Muscle of leg (tissue), 11 donors: Measurements from ENCODE around the gene TPP2. TPM values are rescaled to one million over a fixed set of nuclear protein-coding genes. Genes with fewer than 3 reads are reported as not detected.
A peak's percentile ranks its signal among the peaks of the same experiment; 100 is the strongest.

Source experiments
- DNase-seq: peaks from one replicate; pipeline ENCODE4 v3.0.0; 2013
- H3K27ac ChIP-seq: one replicate; pipeline ENCODE4 v1.5.1; 2013; ENCODE audit warnings: mild to moderate bottlenecking, low read length, control low read depth
- H3K27me3 ChIP-seq: one replicate; pipeline ENCODE4 v1.6.1; 2013; ENCODE audit warnings: low read length; ENCODE audit not compliant: control insufficient read depth, insufficient read depth
- H3K36me3 ChIP-seq: one replicate; pipeline ENCODE4 v1.6.1; 2013; ENCODE audit warnings: low read length; ENCODE audit not compliant: control insufficient read depth, insufficient read depth
- H3K4me1 ChIP-seq: one replicate; pipeline ENCODE4 v1.6.1; 2013; ENCODE audit warnings: low read length; ENCODE audit not compliant: control insufficient read depth, insufficient read depth
- H3K4me3 ChIP-seq: one replicate; pipeline ENCODE4 v1.5.1; 2013; ENCODE audit warnings: low read length, control low read depth
- H3K9me3 ChIP-seq: replicated peaks from 2 replicates; pipeline ENCODE4 v1.6.1; 2013; ENCODE audit warnings: low read depth, low read length; ENCODE audit not compliant: control insufficient read depth
- WGBS: methylation state at CpG from one replicate; pipeline ENCODE4 v1.1.5; 2013; ENCODE audit warnings: missing lambda C conversion rate; ENCODE audit not compliant: insufficient coverage; 5-methylcytosine and 5-hydroxymethylcytosine counted together
- polyA plus RNA-seq, 8 donors: library from polyadenylated mRNA; unstranded; fragments of 120-200 nt; gene quantifications; one replicate each; pipeline versions ENCODE4 v1.2.1 to v1.2.3, GENCODE V29; 2013; ENCODE audit warnings: inconsistent platforms in 1 of 8, low replicate concordance in 1 of 8; ENCODE audit not compliant: insufficient read length in 8 of 8, insufficient read depth in 1 of 8
- total RNA-seq: library from RNA; stranded (reverse); fragments of 120-200 nt; gene quantifications from one replicate; pipeline ENCODE4 v1.2.4, GENCODE V29; 2013

The TPP2 gene
- total and polyA plus RNA-seq, 9 donors = 28.6 to 71.5 (median 50.2) TPM

GRCh38 chr13:102617697-102618350 lies 21.0 kb downstream of the TPP2 start:
- Histone ChIP-seq H3K27ac (peak overlapping the region; percentile 14), H3K4me3 (no peak overlapping the region), H3K27me3 (no peaks in the 10 kb centered on the region), H3K4me1 (no peaks in the 10 kb centered on the region), H3K9me3 (no peaks in the 10 kb centered on the region), H3K36me3 (peaks cover 27% of the 10 kb centered on the region)
- WGBS = no CpG with 5 or more reads among the region's 4 CpGs
- no peak for DNase-seq

- H3K36me3 ChIP-seq = peaks cover 30% of the 10 kb centered on the region
- H3K4me3 ChIP-seq = no peak overlapping the region
- H3K27ac ChIP-seq = no peak overlapping the region
- H3K9me3 ChIP-seq = no peaks in the 10 kb centered on the region
- 100% methylated on average over 2 of the region's 6 CpGs for WGBS
- H3K4me1 ChIP-seq = no peaks in the 10 kb centered on the region
- no peak for DNase-seq
- no peaks in the 10 kb centered on the region for H3K27me3 ChIP-seq
Measured at GRCh38 chr13:102620516-102620915, 23.7 kb downstream of the TPP2 start.

GRCh38 chr13:102626928-102627327 lies 30.1 kb downstream of the TPP2 start:
- 80% methylated on average over 1 of the region's 1 CpG for WGBS
- H3K36me3 ChIP-seq = peaks cover 18% of the 10 kb centered on the region
- no peak overlapping the region for H3K27ac ChIP-seq
- H3K4me1 ChIP-seq = no peaks in the 10 kb centered on the region
- H3K27me3 ChIP-seq = no peaks in the 10 kb centered on the region
- H3K4me3 ChIP-seq = no peak overlapping the region
- no peak for DNase-seq
- H3K9me3 ChIP-seq = no peaks in the 10 kb centered on the region

GRCh38 chr13:102628559-102628958 lies 31.8 kb downstream of the TPP2 start:
- H3K27ac ChIP-seq = no peak overlapping the region
- no peak overlapping the region for H3K4me3 ChIP-seq
- H3K9me3 ChIP-seq = no peaks in the 10 kb centered on the region
- no peaks in the 10 kb centered on the region for H3K4me1 ChIP-seq
- no peaks in the 10 kb centered on the region for H3K27me3 ChIP-seq
- WGBS = 98% methylated on average over 3 of the region's 4 CpGs
- peaks cover 18% of the 10 kb centered on the region for H3K36me3 ChIP-seq
- no peak for DNase-seq

GRCh38 chr13:102631198-102631597 lies 34.4 kb downstream of the TPP2 start:
- WGBS = no CpG with 5 or more reads among the region's 2 CpGs

GRCh38 chr13:102638741-102639140 lies 42.0 kb downstream of the TPP2 start:
- no peak overlapping the region for H3K27ac ChIP-seq
- H3K9me3 ChIP-seq = no peaks in the 10 kb centered on the region
- H3K36me3 ChIP-seq = peaks cover 46% of the 10 kb centered on the region
- H3K27me3 ChIP-seq = no peaks in the 10 kb centered on the region
- H3K4me1 ChIP-seq = no peaks in the 10 kb centered on the region
- H3K4me3 ChIP-seq = no peak overlapping the region
- no peak for DNase-seq
- no CpG with 5 or more reads among the region's 3 CpGs for WGBS

More at GRCh38 chr13:102631198-102631597, 34.4 kb downstream of the TPP2 start:
- peaks cover 37% of the 10 kb centered on the region for H3K36me3 ChIP-seq
- H3K27me3 ChIP-seq = no peaks in the 10 kb centered on the region
- H3K4me3 ChIP-seq = no peak overlapping the region
- no peak for DNase-seq
- H3K4me1 ChIP-seq = no peaks in the 10 kb centered on the region
- no peak overlapping the region for H3K27ac ChIP-seq
- no peaks in the 10 kb centered on the region for H3K9me3 ChIP-seq

- H3K36me3 ChIP-seq = peaks cover 38% of the 10 kb centered on the region
- no peaks in the 10 kb centered on the region for H3K27me3 ChIP-seq
- no peak overlapping the region for H3K27ac ChIP-seq
- WGBS = 85% methylated on average over 3 of the region's 4 CpGs
- no peak for DNase-seq
- no peaks in the 10 kb centered on the region for H3K4me1 ChIP-seq
- no peak overlapping the region for H3K4me3 ChIP-seq
- no peaks in the 10 kb centered on the region for H3K9me3 ChIP-seq
Measured at GRCh38 chr13:102642029-102642428, 45.2 kb downstream of the TPP2 start.

- Histone ChIP-seq H3K27ac (no peak overlapping the region), H3K36me3 (peaks cover 41% of the 10 kb centered on the region), H3K4me3 (no peak overlapping the region), H3K4me1 (no peaks in the 10 kb centered on the region), H3K27me3 (no peaks in the 10 kb centered on the region), H3K9me3 (no peaks in the 10 kb centered on the region)
- WGBS = 78% methylated on average over 3 of the region's 6 CpGs
- no peak for DNase-seq
Measured at GRCh38 chr13:102642475-102642874, 45.7 kb downstream of the TPP2 start.

GRCh38 chr13:102643656-102644055 lies 46.9 kb downstream of the TPP2 start:
- no peak for DNase-seq

GRCh38 chr13:102645701-102646100 lies 48.9 kb downstream of the TPP2 start:
- no CpG with 5 or more reads among the region's 1 CpG for WGBS
- no peak for DNase-seq
- H3K27me3 ChIP-seq = no peaks in the 10 kb centered on the region
- peaks cover 33% of the 10 kb centered on the region for H3K36me3 ChIP-seq
- no peaks in the 10 kb centered on the region for H3K4me1 ChIP-seq
- no peaks in the 10 kb centered on the region for H3K9me3 ChIP-seq
- H3K27ac ChIP-seq = no peak overlapping the region
- H3K4me3 ChIP-seq = no peak overlapping the region

More at GRCh38 chr13:102643656-102644055, 46.9 kb downstream of the TPP2 start:
- no peak overlapping the region for H3K4me3 ChIP-seq
- WGBS = no CpG with 5 or more reads among the region's 1 CpG
- no peaks in the 10 kb centered on the region for H3K27me3 ChIP-seq
- H3K36me3 ChIP-seq = peaks cover 41% of the 10 kb centered on the region
- H3K27ac ChIP-seq = no peak overlapping the region
- H3K4me1 ChIP-seq = no peaks in the 10 kb centered on the region
- H3K9me3 ChIP-seq = no peaks in the 10 kb centered on the region

GRCh38 chr13:102648046-102648445 lies 51.3 kb downstream of the TPP2 start:
- Histone ChIP-seq H3K36me3 (peaks cover 25% of the 10 kb centered on the region), H3K4me1 (no peaks in the 10 kb centered on the region), H3K27ac (no peak overlapping the region), H3K27me3 (no peaks in the 10 kb centered on the region), H3K4me3 (no peak overlapping the region), H3K9me3 (no peaks in the 10 kb centered on the region)
- DNase-seq = no peak
- WGBS = 100% methylated on average over 1 of the region's 3 CpGs
